Tibial nerve (tissue), 3 donors: ENCODE data around the gene DCLK2.

Experiments
- CTCF ChIP-seq, 5 experiments: fragments of 200-600 bp in 3 of 5; fragments of 450-650 bp in 2 of 5; sonication (generic) in 3 of 5; IDR thresholded peaks; one replicate each; pipeline ENCODE4 v1.5.1; 2016 to 2019; ENCODE audit warnings: antibody characterized with exemption in 5 of 5, mild to moderate bottlenecking in 3 of 5, moderate library complexity in 2 of 5
- POLR2A ChIP-seq, 2 donors: fragments of 450-650 bp; IDR thresholded peaks; one replicate each; pipeline ENCODE4 v1.6.1; 2017; ENCODE audit warnings: antibody characterized with exemption in 2 of 2, mild to moderate bottlenecking in 2 of 2, moderate library complexity in 2 of 2

GRCh38 chr4:150136481-150136880 is 58.2 kb downstream of the DCLK2 start:
- no peak for TF ChIP-seq CTCF (IDR thresholded peaks at IDR 0.05)
- no peak for TF ChIP-seq POLR2A (IDR thresholded peaks at IDR 0.05)
